ENCODE results near the gene AMOTL1.
"Not testable (repeated sequence)": the region's sequence is repeated elsewhere in the genome, so short reads cannot be mapped to it uniquely, and the experiment has no call there.

AMOTL1 gene

DNA sequence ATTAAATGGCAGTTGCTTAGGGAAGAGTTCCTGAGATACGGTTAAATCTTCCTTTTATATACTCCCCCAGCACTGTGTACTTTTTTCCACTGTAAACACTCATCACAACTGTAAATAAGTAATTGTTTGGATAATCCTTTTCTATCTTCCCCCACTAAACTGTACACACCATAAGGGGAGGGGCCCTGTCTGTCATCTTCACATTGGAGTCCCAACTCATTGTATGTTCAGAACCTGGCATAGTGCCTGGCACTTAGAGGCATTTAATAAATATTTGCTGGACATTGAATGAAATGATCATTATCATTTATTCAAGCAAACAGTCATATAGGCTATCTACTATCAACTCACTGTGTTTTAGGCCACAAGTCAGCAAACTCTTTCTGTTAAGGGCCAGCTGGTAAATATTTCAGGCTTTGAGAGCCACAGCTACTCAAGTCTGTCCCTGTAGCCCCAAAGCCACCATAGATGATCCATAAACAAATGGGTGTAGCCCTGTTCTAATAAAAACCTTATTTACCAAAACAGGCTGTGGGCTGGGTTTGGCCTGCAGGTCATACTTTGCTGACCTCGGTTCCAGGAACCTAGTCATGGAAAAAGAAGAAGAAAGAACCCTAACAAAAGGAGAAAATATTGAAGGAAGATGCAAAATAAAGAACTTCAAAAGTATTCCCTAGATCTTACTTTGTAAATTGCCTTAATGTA lies 70.0 kb downstream of the AMOTL1 start:
- Histone ChIP-seq H3K4me3 (no peak overlapping the region), H3K27ac (peak overlapping the region in 3 of 21 experiments; percentile 43 to 64 (median 44))

DNA sequence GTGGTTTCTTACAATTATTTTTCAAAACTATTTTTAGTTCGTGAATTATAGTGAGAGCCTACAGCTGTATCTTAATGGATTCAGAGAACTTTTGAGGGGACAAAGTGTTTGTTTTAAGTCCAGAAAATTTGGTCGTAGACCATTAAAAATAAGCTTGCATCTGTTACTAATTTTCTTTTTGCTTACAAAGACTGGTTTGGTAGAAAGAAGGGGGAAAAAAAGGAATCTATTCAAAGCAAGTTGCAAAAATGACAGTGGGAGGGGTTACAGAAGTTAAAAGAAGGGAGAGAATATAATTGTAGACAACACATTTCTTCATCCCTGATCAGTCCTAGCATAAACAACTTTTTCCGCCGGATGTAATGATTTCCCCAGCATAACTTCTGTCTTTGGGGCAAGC lies 72.1 kb downstream of the AMOTL1 start:
- H3K27ac ChIP-seq = peak overlapping the region in 5 of 21 experiments; percentile 11 to 64 (median 43)

DNA sequence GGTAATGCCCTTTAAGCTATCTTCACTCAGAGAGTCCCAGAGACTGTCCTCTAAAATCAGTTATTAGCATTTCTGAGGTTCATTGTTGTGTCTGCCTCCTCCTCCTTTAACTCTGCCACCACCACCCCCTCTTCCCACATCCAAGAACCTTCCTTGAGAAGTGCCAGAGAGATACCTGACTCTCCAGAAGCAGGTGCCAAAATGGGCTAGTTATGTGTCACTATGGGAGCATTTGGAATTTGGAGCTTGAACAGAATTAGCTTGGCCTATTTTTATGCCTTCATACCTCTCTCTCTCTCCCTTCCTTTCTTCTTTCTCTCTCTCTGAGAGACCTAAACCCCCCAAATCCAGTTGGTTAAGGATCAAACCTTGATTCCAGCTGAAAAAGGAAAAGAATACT lies 75.9 kb downstream of the AMOTL1 start:
- H3K4me3 ChIP-seq = no peak overlapping the region
- no peak overlapping the region for H3K27ac ChIP-seq

More for the DNA sequence above, 72.1 kb downstream of the AMOTL1 start:
- no peak overlapping the region for H3K4me3 ChIP-seq

DNA sequence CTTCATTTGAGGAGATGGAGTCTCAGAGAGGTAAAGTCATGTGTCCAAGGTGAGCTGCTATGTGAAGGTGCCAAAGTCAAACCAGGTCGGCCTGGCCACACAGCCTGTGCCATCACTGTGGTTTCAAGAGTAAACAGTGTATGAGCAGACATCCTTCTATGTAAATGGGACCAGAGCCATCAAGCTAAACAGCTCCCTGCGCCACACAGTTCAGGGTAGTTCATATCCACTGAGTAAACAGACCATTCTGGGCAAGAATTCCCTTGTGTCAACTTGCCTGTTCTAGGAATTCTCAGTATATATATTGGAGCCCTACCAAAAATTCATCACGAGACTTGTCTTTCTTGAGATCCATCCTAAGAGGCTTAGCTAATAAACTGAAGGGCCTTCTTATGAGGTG lies 77.5 kb downstream of the AMOTL1 start:
- peak overlapping the region in 2 of 21 experiments; percentile 26 to 61 for H3K27ac ChIP-seq
- H3K4me3 ChIP-seq = no peak overlapping the region

DNA sequence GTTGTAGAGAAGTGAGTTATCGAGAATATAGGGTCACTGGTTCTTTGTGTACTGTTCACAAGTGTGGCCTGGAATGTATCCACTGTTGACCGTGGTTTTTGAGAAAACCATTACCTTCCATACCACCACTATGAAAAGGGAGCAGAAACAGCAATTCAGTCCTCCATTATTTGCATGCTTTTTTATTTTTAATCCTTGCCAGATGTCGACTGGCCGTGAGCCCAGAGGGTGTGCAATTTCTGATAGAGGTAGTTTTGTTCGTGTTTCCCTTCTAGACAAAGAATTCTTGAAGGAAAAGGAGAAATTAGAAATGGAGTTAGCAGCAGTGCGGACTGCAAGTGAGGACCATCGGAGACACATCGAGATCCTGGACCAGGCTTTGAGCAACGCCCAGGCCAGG lies 81.7 kb downstream of the AMOTL1 start:
- Histone ChIP-seq H3K27ac (peak overlapping the region in 2 of 21 experiments; percentile 36 to 43), H3K4me3 (no peak overlapping the region)

DNA sequence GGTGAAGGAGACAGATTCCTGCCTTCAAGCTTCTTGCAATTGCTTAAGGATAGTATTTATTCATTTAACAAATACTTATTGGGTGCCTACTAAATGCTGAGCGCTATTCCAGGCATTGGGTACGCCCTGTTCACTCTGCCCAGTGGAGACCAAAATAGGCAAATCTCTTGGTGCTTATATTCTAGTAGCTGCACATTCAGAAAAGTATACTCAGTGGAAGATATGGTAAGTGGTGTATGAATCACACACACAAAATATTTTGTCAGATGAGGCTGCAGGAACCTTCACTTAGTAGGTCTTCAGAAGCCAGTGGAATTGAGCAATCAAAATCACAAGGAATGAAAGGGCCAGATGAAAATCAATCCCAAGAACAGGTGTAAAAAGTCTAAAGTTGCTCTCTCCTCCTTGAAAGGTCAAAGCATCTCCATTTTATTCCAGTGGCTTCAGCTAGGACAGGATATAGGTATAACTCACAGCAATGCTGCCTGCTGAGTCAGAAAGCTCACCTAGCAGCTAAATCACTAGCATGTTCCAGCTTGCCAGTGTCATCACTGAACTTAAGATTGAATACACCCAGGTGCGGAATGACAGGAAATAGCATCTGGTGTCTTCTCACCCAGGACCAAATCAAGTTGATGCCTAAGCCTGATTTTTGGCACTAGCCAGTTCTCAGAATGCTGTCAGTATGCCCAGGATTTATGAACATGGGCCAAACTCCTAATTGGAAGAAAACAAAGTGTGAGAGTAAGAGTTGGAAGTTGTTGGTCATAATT lies 83.9 kb downstream of the AMOTL1 start:
- peak overlapping the region in 10 of 21 experiments; percentile 1 to 63 (median 48) for H3K27ac ChIP-seq
- H3K4me3 ChIP-seq = no peak overlapping the region

DNA sequence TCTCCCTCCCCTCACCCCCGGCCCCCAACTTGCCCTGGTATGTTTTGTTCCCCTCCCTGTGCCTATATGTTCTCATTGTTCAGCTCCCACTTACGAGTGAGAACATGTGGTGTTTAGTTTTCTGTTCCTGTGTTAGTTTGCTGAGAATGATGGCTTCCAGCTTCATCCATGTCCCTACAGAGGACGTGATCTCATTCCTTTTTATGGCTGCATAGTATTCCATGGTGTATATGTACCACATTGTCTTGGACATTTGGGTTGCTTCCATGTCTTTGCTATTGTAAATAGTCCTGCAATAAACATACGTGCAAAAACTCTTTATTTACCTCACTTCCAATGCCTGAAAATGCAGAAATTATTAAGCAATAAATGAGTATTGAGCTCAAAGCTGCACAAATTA lies 85.1 kb downstream of the AMOTL1 start:
- not testable (repeated sequence) for H3K4me3 ChIP-seq, H3K27ac ChIP-seq

DNA sequence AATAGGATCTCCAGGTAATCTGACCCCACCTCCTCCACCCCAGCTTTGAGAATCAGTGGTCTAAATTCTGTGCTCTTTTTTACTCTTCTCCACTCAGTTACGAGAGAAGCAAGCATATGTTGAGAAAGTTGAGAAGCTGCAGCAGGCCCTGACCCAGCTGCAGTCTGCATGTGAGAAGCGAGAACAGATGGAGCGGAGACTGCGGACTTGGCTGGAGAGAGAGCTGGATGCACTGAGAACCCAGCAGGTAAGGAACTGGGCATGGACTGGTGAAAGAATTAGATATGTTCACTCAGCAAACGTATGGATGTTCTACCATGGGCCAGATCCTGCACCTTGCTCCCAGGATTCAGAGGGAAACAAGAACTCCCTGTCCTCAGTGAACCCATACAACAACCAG lies 85.7 kb downstream of the AMOTL1 start:
- no peak overlapping the region for H3K4me3 ChIP-seq
- H3K27ac ChIP-seq = no peak overlapping the region

DNA sequence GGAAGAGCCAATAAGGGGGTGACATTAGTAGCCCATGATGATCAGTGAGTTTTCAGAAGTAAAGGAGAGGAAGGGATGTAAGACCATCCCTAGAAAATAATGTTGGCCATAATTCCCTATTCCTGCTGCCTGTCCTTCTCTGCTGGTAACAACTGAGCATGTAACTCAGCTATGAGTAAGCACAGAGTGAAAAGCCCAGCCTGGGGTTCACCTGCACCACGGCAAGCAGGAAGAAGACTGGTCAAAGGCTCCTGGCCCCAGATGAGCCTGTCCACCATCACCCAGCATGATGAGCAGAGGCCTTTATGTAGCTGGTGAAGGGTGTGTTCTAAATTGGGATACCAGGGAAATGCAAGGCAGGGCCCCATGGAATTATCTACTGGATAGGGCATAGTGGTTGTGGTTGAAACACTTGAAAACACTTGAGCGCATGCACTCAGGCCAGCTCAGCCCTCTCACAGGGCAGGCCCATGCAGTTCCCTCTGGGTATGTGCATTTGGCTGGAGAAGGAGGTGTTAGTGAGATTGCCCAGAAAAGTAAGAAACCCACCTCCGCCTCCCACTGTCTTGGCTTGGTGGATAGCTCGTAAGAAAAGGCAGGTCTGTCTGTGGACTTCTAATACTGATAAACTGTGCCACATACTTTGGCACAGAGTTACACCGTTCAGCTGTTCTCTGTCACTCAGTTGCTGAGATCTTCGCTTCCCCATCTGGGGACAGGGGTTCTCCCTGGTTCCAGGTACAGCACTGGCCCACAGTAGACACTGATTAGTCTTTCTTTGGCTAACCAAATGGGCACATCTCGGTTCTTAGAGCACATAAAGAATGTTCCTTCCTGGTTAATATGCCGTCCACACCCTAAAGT lies 86.8 kb downstream of the AMOTL1 start:
- H3K27ac ChIP-seq = peak overlapping the region in 3 of 21 experiments; percentile 14 to 39 (median 32)

DNA sequence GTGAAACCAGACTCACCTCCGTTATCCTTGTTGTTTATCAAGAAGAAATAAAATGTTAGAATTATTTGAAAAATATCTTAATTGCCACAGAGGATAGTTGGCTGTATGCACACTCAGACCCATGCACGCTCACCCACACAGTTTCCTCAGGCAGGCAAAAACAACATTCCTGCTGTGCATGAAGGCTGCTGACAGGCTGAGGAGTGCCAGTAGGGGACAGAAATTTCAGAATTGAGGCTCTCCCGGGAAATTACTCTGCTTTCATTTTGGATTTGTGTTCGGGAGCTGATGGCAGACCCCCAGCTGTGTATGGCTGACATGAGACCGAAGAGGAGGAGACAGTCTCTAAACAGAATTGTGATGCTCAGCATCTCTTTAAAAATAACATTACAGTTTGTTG lies 87.5 kb downstream of the AMOTL1 start:
- Histone ChIP-seq H3K4me3 (no peak overlapping the region), H3K27ac (peak overlapping the region in 2 of 21 experiments; percentile 32 to 39)

More for the DNA sequence above, 86.8 kb downstream of the AMOTL1 start:
- no peak overlapping the region for H3K4me3 ChIP-seq

DNA sequence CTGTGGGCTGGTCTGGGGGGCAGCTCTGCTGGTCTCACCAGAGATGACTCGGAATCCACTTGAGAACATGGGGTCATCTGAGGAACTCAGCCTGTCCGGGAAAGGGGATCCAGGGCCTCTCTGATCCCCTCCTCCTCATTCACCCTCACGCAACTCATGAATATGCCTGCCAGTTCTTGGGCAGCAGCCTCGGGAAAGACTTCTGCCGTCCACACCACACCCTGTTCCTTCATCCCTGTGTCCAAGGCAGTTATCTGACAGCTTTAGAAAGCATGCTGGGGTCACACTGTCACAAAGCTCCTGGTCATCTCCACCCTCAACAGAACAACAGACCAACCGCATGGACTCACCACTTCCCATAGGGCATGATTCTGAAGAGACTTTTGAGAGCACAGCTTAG lies 88.3 kb downstream of the AMOTL1 start:
- Histone ChIP-seq H3K4me3 (no peak overlapping the region), H3K27ac (no peak overlapping the region)

DNA sequence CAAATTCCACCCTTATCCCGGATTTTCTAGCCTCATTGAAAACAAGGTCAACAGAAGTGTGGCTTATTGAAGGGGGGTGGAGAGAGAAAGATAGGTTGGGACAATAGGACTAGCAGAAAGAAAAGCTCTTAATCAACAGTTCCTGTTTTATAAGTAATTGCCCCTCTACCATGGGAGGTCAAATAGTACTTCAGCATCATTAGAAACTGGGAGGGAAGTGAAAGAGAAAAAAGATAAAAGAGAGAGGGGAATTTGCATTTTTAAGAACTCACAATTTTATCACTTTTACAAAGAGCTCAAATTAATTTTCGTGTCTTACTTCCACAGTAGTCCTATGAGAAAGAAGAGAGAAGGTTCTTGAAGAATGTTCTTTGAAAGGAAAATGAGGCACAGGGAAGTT lies 89.2 kb downstream of the AMOTL1 start:
- no peak overlapping the region for H3K4me3 ChIP-seq
- no peak overlapping the region for H3K27ac ChIP-seq

DNA sequence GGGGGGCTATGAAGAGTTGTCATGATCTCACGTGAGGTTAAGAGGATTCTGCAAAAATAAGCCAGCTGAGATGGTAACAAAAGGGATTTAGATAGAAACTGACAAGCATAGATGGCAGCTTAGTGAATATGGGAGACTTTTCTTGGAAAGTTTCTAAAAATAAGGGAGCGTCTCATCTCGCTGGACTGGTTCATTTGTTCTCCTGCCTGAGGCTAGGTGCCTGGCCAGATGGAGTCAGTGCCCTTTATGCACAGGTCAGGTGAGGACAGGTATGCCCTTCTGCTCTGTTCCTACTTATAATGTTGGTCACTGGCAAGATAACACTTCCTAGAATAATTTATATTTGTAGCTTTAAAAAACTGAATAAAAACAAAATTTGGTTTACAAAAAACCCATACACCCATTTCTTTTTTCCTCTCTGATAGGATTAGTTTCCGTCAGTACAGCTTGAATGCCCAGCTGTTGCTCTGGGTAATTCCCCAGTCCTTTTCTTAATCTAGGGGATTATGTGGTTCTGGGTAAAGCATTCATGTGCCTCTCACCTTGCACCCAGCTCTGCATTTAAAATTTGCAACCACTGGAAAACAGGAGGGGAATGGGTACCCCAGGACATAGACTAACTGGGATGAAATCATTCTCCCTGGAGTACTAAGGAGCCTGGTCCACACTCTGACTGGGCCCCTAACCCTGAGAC lies 90.0 kb downstream of the AMOTL1 start:
- Histone ChIP-seq H3K4me3 (no peak overlapping the region), H3K27ac (no peak overlapping the region)

DNA sequence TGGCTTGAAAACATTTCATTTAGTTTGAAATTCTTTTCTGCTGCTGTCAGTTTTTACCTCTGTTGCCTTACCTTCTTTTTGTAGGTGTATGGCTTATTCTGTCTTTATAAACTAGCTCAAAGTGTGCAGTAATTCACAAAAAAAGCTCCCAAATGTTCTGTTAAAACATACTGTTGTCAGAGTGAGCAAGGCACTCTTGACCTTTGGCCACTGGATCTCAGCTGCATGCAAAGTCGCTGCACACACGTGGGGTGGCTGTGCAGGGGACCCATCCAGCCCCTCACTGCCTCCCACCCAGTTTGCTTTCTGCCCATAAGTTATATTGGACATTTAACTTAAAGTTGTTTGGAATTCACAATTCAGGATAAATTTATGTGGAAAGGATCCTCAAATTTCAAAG lies 92.2 kb downstream of the AMOTL1 start:
- Histone ChIP-seq H3K4me3 (no peak overlapping the region), H3K27ac (no peak overlapping the region)

DNA sequence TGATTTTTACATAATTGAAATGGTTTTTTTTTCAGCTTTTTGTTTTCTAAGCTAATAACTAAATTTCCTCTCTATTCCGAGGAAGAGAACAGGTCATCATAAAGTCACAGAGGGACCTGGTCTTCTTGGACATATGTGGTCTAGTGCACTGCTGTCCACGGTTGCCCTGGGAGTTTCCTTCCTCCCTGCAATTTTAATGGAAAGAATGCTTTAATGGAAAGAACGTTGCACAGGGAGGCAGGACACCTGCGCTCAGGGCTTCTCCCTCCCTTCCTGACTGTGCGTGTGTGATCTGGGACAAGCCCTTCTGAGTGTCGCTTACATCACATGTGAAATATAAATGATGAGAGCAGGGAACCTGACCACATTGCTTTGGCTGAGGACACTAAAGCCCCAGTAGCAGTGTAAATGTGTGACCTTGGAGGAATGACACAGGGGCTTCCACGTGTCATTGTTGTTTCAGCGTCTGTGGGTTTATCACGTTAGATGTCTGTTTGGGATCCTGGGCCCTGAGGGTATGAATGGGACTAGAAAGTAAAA lies 93.2 kb downstream of the AMOTL1 start:
- Histone ChIP-seq H3K4me3 (no peak overlapping the region), H3K27ac (peak overlapping the region in 1 of 21 experiments; percentile 18)

DNA sequence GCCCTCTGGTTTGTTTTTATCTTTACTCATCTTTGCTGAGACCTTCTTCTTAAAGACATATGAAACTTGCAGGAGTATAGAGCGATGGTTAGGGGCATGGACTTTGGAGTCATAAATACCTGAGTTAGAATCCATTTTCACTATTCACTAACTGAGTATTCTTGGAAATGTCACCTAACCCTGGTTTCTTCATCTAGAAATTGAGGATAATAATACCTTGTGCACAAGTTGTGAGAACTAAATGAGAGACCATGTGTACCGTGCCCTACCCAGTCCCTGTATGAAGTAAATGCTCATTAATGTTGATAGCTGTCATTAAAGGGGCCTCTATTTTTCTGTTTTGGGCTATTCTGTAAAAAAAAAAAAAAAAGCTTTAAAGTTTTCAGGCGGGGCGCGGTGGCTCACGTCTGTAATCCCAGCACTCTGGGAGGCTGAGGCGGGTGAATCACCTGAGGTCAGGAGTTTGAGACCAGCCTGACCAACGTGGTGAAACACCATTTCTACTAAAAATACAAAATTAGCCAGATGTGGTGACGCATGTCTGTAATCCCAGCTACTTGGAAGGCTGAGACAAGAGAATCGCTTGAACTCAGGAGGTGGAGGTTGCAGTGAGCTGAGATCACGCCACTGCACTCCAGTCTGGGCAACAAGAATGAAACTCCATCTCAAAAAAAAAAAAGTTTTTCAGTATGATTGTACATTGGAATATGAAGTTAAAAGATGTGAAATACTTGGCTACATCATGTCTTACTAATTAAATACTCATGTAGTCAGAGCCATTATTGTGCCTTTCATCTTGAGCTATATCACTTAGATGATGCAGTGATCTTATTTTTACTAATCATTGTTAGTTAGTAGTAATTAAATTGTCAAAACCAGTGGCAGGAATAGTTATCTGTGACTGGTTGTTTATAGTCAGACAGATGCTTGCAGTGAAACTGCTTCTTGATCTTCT lies 95.0 kb downstream of the AMOTL1 start:
- H3K4me3 ChIP-seq = no peak overlapping the region
- H3K27ac ChIP-seq = no peak overlapping the region

DNA sequence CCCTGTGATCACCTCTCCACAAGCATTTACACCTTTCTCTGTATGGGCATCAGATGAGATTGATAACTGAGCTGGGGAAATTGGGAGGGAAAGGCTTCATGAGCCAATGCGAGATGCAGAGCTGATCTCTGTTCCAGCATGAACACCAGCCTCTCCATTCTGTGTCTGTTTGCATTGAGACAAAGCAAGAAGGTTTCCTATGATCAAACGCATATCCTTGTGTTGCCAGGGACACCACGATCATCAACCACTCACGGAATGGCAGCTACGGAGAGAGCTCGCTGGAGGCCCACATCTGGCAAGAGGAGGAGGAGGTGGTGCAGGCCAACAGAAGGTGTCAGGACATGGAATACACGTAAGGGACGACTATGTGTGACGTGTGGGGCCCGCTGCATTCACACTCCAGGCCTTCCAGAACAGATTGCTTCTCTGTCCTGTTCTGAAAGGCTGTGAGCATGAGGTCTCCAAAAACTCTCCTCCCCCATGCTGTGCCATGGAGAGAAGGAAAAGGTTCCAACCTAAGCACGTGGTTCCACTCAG lies 96.4 kb downstream of the AMOTL1 start:
- no peak overlapping the region for H3K4me3 ChIP-seq
- no peak overlapping the region for H3K27ac ChIP-seq

DNA sequence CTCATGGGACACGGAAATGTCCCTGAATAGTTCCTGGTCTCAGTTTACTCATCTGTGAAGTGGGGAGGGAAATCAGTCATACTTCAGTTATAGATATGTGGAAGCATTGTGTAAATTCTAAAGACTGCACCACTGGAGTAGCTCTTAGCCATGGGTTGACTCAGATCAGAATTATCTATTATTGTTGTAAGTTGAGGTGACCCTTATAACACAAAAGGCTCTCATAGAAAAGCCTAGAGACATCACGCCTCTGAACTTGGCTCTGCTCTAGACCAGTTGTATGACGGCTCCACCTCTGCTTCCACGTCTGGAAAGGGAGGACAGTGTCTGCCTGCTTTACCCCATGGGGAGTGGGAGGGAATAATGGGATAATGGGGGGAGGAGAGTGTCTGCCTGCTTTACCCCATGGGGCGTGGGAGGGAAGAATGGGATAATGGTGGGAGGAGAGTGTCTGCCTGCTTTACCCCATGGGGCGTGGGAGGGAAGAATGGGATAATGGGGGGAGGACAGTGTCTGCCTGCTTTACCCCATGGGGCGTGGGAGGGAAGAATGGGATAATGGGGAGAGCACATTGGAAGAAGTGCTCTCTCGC lies 98.2 kb downstream of the AMOTL1 start:
- H3K27ac ChIP-seq = no peak overlapping the region
- no peak overlapping the region for H3K4me3 ChIP-seq

Measured in skin epidermis (tissue), 12 donors.